GM21528 (cell line): Measurements from ENCODE around the gene PRKAR1B.

Source experiments
- ATAC-seq: cut with Tn5 transposase; IDR thresholded peaks from one replicate; pipeline ENCODE4 v1.9.1; 2021; ENCODE audit warnings: mild to moderate bottlenecking, moderate library complexity; ENCODE audit not compliant: unreplicated experiment, low FRiP score

The PRKAR1B gene

GRCh38 chr7:548401-548800, 178.7 kb downstream of the PRKAR1B start:
- ATAC-seq: no peak

DNA sequence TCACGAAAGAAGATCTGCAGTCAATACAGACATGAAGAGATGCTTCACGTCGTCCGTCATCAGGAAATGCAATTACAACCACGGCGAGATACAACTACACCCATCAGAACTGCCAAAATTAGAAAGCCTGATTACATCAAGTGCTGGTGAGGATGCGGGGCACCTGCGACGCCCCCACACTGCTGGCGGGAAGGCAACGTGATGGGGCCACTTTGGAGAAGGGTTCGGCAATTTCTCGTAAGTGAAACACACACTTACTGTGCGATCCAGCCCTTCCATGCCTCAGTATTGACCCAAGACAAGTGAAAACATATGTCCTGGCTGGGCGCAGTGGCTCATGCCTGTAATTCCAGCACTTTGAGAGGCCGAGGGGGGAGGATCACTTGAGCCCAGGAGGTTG, 181.6 kb downstream of the PRKAR1B start:
- ATAC-seq: no peak

DNA sequence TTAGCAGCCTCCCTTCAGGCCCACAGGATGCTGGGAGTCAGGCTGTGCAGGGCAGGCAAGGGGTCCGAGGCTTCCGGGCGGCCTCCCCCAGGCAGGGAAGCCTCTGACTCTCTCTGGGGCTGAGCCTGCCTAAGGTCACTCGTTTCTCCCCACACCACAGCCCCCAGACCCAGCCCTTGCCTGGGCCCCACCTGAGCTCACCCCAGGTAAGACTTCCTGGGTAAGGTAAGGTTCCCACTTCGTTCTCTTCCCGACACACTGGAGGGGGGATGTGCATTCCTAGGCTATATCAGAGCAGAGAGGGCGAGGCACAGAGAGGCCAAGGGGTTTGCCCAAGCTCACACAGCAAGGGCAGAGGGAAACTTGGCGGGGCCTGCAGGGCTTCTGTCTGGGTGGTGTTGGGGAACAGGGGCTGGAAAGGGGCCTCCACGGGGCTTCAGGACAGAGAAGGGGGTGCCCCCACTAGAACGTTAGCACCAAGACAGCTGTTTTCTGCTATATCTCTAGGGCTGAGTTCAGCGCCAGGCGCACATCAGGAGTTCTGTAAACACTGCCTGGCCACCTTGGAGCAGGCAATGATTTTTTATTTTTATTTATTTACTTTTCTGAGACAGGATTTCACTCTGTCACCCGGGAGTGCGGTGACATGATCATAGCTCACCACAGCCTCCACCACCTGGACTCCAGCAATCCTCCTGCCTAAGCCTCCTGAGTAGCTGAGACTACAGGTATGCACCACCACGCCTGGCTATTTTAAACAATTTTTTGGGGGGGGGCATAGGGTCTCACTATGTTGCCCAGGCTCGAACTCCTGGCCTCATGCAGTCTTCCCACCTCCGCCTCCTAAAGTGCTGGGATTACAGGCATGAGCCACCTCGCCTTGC, 182.5 kb downstream of the PRKAR1B start:
- ATAC-seq: no peak

- ATAC-seq: no peak
Observed at GRCh38 chr7:543501-544337, 183.4 kb downstream of the PRKAR1B start.

GRCh38 chr7:542713-543500, 184.2 kb downstream of the PRKAR1B start:
- no peak for ATAC-seq

- no peak for ATAC-seq
Observed at GRCh38 chr7:542131-542712, 184.9 kb downstream of the PRKAR1B start.

DNA sequence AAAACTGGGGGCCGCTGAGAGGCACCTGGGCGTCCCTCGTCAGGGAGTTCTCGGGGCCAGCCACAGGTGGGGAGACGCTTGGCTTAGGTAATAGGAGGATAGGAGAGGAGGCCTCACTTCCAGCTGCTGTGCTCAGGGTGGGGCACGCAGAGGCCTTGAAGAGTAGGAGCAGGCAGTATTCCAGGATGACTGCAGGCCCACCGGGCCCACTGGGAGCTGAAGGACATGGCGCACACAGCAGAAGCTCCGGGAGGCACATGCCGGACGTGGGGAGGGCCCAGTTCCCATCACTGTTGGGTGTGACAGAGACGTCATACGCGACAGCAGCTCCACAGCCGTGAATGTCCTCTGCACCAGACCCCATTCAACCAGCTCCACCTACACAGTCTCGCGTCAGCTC, 185.4 kb downstream of the PRKAR1B start:
- no peak for ATAC-seq

- ATAC-seq: no peak
Observed at GRCh38 chr7:540997-541396, 186.1 kb downstream of the PRKAR1B start.

DNA sequence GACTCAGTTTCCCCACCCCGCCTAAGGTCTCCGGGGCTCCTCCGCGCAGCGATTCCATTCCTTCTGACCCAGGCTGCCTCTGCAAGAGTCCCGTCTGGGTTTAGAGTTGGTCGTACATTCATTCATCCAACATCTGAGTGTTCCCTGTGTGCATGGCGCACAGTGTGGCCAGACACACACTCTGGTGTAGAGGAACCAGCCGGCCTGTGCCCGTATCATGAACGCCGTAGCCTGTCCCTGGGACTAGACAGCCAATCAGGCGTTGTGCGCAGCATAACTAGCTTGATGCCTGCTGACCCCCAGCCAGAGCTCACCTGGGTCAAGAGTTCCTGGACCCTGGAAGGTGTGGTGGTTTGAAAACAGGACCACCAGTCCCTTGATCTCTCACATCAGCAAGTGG, 186.5 kb downstream of the PRKAR1B start:
- ATAC-seq: no peak

DNA sequence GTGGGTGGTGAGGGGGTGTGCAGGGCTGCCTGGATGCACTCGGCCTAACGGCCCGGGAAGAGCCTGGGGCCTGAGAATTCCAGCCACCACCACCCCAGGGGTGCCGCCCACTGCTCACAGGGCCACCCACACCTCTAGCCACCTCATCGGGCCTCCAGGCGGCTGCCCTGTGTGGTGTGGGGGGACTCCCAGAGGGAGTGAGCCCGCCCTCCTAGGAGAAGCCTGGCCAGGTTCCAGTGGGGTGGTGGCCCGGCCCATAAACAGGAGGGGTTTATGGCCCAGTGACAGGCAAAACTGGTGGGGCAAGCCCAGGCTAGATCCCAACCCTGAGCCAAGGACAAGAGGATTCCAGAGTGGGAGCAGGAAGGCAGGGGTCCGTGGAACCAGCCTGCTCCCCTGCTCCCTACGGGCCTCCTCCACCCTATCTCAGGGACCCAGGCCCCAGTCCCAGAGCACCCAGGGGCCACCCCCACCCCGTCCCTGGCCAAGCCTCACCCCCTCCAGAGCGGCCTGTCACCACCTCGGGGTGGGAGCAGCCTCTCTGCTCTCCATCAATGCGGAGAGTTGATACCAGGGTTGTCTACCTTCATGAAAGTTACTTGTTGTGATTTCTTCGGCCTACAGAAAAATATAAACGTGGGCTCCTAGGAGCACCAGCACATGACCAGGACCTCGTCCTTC, 187.2 kb downstream of the PRKAR1B start:
- ATAC-seq: no peak

- no peak for ATAC-seq
Observed at GRCh38 chr7:538764-539685, 188.1 kb downstream of the PRKAR1B start.

DNA sequence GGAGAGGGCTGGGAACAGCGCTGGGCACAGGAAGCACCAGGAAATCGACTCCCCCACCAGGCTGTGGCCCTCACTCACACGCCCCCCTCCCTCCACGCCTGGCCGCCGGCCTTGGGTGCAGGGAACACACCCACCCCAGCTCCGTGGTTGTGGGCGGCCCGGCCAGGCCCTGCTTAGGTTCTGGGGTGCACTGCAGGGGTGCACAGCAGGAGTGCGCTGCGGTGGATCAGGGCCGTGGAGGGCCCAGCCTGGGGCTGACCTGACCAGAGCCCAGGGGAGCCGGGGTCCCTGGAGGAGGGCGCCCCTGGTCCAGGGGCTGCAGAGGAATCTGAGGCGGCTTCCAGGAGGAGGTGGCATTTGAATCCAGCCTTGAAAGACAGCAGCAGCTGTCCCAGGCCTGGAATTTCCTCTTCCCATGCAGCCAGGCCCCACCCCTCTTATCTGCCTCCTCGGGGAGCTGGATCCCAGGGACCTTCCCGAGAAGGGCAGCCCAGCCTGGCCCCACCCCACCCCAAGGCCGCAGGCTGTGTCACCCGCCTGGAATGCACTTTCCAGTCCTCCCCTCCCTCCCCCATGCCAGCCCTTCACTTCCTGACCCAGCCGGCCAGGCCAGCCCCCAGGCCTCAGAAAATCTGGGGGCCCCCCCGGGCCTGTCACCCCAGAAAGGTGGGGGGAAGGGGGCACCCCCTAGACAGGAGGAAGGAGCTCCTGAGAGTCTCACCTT, 189.0 kb downstream of the PRKAR1B start:
- ATAC-seq: no peak

DNA sequence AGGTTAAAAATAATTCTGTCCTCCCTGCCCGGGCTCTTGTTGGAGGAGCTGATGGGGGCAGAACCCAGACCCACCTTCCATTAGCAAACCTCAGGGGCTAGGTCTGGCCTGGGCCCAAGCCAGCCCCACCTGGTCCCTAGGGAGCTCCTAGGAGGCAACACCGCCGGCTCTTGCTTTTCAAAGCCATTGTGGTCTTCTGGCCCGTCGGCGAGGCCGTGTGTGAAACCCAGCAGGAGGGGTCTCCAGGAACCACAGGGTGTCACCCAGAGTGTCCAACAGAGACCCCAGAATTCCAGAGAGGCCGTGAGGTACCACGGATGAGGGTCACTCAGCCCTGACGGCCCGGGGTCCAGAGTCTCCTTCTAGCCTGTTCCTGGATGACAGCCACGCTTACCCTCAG, 190.8 kb downstream of the PRKAR1B start:
- no peak for ATAC-seq

- no peak for ATAC-seq
Observed at GRCh38 chr7:534959-535358, 192.1 kb downstream of the PRKAR1B start.

- ATAC-seq: no peak
Observed at GRCh38 chr7:534075-534474, 193.0 kb downstream of the PRKAR1B start.

DNA sequence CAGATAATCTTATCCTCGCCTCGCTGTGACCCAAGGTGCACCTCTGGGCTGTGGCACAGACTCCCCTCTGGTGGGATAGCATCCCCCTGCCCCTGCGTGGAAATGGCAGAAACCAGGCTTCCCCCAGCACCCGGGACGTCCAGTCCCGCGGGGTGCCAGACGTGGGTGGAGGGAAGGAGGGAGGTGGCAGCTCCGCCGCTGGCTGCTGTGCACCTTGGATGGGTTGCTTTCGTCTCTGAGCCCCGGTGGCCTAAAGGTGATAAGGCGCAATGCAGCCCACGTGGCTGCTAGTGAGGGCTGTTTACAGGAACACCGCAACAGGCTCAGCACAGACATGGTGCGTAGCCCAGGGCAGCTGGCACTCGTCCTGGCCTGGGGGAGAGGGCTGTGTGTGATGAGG, 193.8 kb downstream of the PRKAR1B start:
- no peak for ATAC-seq

GRCh38 chr7:532379-533143, 194.5 kb downstream of the PRKAR1B start:
- ATAC-seq: no peak

- no peak for ATAC-seq
Observed at GRCh38 chr7:531777-532176, 195.3 kb downstream of the PRKAR1B start.
